Stimulated activated naive CD4-positive, alpha-beta T cell (primary cell): ENCODE data around the gene OMP.
A peak's percentile ranks its signal among the peaks of the same experiment; 100 is the strongest.

Experiments
- DNase-seq, 6 experiments: peaks; one replicate each; lab custom pipeline; 2025; lab: John Stamatoyannopoulos, UW

The OMP gene

GRCh38 chr11:77069336-77069968 is 33.2 kb upstream of the OMP start:
- DNase-seq: no peak

GRCh38 chr11:77069969-77070582 is 32.6 kb upstream of the OMP start:
- DNase-seq: no peak

GRCh38 chr11:77071077-77071476 is 31.6 kb upstream of the OMP start:
- DNase-seq: no peak

GRCh38 chr11:77071671-77072605 is 30.7 kb upstream of the OMP start:
- DNase-seq: no peak

GRCh38 chr11:77072851-77073327 is 29.8 kb upstream of the OMP start:
- DNase-seq: no peak

- no peak for DNase-seq
Measured at GRCh38 chr11:77073328-77074001, 29.2 kb upstream of the OMP start.

GRCh38 chr11:77074205-77074604 is 28.4 kb upstream of the OMP start:
- no peak for DNase-seq

GRCh38 chr11:77074626-77075221 is 27.9 kb upstream of the OMP start:
- no peak for DNase-seq

- no peak for DNase-seq
Measured at GRCh38 chr11:77075425-77075905, 27.2 kb upstream of the OMP start.

GRCh38 chr11:77079666-77080065 is 23.0 kb upstream of the OMP start:
- no peak for DNase-seq

GRCh38 chr11:77080643-77081210 is 21.9 kb upstream of the OMP start:
- no peak for DNase-seq

- no peak for DNase-seq
Measured at GRCh38 chr11:77081381-77081851, 21.2 kb upstream of the OMP start.

GRCh38 chr11:77081976-77082836 is 20.4 kb upstream of the OMP start:
- peak in 1 of 6 experiments; percentile 43 for DNase-seq

- peak; percentile 19 to 59 (median 37) for DNase-seq
Measured at GRCh38 chr11:77082838-77083565, 19.6 kb upstream of the OMP start.

- no peak for DNase-seq
Measured at GRCh38 chr11:77083566-77084245, 18.9 kb upstream of the OMP start.

- no peak for DNase-seq
Measured at GRCh38 chr11:77084581-77085191, 18.0 kb upstream of the OMP start.

- no peak for DNase-seq
Measured at GRCh38 chr11:77085652-77086051, 17.0 kb upstream of the OMP start.
